GF-D8 (cell line): Measurements from ENCODE around the gene ADGRL3.
"Not testable (repeated sequence)": the region's sequence is repeated elsewhere in the genome, so short reads cannot be mapped to it uniquely, and the experiment has no call there.

Experiments
- DNase-seq: peaks from one replicate; lab custom pipeline; 2025; lab: John Stamatoyannopoulos, UW

ADGRL3 gene

GRCh38 chr4:61205066-61205465, 4.9 kb downstream of the ADGRL3 start:
- DNase-seq, result no peak

DNA sequence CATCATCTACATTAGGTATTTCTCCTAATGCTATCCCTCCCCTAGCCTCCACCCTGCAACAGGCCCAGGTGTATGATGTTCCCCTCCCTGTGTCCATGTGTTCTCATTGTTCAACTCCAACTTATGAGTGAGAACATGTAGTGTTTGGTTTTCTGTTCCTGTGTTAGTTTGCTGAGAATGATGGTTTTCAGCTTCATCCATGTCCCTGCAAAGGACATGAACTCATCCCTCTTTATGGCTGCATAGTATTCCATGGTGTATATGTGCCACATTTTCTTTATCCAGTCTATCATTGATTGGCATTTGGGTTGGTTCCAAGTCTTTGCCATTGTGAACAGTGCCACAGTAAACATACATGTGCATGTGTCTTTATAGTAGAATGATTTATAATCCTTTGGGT, 7.0 kb downstream of the ADGRL3 start:
- DNase-seq, result not testable (repeated sequence)

GRCh38 chr4:61210186-61210939, 10.2 kb downstream of the ADGRL3 start:
- no peak for DNase-seq

- no peak for DNase-seq
Measured at GRCh38 chr4:61211781-61212180, 11.7 kb downstream of the ADGRL3 start.

DNA sequence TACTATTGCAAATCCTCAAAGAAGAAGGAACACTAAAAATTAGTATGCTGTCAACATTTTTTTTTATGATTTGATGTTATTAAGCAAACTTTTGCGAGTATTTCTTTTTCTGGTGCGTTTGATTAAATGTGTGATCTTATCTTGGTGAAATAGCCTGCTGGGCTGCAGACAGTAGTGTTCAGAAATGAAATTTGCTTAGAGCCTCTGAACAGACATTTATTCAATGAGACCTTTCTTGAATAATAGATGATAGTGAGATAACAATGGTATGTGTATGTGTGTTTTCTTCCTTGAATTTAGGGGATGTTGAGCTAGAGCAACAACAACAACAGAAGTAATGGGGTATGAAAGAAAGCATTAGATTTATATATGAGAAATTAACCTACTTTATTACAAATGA, 12.7 kb downstream of the ADGRL3 start:
- no peak for DNase-seq

DNA sequence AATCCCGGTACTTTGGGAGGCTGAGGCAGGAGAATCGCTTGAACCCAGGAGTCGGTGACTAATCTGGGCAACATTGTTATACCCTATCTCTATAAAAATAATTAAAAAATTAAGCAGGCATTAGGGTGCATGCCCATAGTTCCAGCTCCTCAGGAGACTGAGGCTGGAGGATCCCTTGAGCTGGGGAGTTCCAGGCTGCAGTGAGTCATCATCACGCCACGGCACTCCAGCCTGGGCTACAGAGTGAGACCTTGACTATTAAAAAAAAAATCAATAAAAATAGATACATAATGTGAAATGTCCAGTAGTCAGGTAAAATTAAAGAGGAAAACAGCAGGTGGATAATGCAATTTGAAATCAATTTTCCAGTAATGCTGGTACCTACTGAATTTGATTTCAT, 14.6 kb downstream of the ADGRL3 start:
- DNase-seq, result no peak

DNA sequence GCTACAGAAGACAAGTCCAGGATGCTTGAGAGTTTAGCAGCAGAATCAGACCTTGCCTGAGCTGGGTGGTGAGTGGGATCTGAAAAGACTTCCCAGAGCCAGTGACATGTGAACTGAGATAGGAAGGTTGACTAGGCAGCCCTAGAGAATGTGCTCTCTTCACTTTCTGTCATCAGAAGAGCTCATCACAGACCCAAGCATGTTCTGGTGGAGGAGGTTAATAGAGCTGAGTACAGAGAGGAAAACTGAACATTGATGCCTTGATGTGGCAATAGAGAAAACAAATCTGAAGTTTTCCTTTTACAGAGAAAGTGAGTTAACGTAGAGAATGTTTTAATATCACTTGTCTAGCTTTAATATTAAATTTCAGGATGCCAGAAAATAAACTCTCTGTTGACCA, 17.1 kb downstream of the ADGRL3 start:
- DNase-seq, result no peak

DNA sequence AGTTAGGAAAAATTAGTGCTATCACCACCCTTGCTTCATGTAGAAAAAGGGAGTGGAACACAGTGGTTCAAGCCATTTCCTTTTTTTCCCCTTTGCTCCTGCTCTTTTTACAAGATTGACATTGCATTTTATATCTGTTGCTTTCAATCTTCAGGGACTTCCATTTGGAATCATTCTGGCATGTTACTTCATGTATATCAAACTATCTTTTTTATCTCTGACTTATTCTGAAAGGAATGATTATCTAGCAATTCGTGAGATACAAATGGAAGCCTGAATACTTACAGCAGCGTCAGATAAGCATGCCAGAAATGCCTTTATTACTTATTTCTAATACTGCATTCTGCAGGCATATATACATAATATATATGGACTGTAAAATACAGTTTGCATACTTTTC, 20.4 kb downstream of the ADGRL3 start:
- no peak for DNase-seq

- no peak for DNase-seq
Measured at GRCh38 chr4:61223385-61223784, 23.3 kb downstream of the ADGRL3 start.

DNA sequence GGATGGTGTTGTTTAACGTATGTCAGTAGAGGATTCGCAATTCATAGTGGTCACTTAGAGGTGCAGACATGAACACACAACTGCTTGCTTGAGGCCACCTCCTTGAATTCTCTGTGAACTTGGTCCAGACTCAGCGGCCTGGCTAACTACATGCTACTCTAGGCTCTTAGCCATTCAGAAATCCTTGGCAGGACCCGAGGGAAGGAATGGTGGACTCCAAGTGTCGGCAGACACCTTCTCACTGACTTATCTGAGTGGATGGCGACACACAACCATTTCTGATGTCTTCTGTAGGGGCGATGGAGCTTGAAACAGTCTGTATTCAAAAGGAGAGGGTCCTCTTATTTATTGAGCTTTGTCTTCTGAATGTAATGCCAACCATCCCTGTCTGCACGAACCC, 24.4 kb downstream of the ADGRL3 start:
- DNase-seq, result no peak

DNA sequence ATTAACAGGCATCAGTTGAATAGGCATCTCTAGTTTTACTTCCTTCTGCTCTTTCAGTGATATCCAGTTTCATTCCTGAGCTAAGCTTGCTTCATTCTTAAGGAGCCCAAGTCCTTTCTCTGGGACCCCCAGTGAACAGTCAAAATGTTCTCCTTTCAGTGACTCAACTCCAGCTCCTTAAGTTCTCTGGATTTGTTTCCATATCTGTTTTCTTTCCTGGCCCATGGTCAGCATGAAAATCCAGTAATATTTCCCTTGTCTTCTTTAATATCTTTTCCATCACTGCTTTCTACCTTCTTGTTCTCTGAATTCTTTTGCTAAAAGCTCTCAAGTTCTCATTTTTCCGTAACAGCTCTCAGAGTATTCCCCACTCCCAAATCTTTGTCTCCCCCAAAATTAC, 25.5 kb downstream of the ADGRL3 start:
- DNase-seq, result no peak

DNA sequence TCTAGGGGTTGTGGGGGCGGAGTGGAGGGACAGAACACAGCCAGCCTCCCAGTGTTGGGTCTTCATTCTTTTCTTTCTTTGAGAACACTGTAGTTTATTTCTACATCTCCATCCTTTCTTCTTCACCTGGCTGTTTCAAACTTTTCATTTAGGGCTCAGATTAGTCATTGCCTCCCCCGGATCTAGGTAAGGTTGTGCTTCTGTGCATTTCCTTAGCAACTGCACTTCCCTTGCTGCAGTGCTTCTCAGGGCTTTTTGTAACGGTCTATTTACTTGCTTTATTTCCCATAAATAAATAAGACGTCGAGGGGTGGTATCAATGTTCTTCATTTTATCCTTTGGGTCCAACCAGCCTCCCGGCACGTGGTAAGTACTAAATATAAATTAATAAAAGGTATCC, 31.3 kb downstream of the ADGRL3 start:
- DNase-seq, result no peak

DNA sequence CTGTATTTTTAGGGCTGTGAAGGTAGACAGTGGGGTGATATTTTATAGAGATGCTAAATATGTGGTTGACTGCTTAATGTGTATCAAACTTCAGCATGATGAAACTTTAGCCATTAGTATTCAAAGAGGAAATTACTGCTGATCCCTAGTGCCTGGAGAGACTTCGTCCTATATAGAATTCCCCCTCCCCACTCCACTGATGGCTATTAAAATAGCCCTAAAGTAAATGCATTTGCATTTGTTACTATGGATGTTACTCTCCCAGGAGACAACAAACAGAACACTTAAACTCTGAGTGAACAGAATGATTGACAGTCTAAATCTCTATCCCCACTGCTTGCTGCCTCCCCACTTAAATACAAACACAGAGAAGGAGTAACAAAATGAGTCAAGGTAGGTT, 39.1 kb downstream of the ADGRL3 start:
- no peak for DNase-seq

GRCh38 chr4:61243962-61244361, 43.8 kb downstream of the ADGRL3 start:
- DNase-seq, result no peak

DNA sequence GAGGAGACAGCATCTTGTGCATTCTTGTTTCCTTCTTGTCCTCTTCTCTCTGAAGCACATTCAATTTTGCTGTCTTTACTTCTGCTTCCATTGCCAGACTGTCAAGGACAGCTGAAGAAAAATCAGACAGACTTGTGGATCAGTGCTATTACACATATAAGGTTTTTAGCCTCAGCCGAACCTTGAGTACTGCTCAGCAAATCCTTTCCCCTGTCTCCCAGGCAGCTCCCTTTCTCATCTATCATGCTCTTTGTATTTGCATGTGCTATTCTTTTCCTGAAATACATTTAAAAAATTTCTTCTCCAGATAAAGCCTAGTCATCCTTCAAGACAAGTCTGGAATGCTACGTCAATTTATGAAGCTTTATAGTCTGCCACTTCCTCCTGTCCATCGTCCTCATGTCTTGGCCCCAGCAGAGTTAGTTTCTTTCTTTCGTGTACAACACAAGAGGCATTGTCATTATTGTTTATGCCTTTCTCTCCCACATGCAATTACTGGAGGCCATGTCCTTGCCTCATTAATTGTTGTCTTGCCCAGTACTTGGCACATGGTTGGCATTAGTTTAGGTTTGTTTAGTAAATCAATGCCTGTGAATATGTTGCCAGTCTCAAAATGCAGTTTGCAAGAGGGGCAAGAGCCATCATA, 45.1 kb downstream of the ADGRL3 start:
- no peak for DNase-seq

DNA sequence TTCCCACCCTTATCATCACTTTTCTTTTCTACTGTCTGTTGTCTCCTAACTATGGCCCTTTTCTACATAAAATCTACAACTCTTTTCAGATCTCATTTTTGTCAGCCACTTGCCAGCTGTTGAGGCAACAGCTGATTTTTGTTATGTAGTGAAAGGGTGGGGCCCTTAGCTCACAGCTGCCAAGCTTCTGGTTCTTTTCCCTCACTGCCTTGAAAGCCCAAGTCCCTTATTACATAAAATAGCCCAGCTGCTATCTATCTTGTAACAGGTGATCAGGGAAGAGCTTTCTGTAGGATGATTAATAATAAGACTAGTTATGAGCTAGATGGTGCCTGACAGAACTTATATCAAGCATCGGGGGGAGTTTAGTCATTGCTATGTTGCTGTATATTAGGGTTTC, 45.9 kb downstream of the ADGRL3 start:
- no peak for DNase-seq

DNA sequence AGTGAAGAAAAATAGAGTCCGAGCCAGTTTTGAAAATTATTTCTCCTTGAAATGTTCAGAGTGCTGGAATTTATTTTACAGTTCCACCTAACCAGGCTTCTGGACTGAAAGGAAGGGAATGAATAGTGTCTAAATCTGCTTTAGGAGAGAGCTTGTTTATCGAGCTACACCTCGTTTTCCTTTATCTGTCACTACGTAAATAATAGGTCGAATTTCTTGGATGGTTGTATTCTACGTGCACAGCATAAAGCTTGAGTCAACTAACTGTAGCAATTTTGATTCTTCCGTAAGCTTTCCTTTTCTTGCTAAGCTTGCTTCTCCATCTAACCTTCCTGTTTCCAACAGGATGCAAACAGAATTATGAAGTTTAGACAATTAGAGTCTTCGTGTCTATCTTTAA, 48.6 kb downstream of the ADGRL3 start:
- no peak for DNase-seq

DNA sequence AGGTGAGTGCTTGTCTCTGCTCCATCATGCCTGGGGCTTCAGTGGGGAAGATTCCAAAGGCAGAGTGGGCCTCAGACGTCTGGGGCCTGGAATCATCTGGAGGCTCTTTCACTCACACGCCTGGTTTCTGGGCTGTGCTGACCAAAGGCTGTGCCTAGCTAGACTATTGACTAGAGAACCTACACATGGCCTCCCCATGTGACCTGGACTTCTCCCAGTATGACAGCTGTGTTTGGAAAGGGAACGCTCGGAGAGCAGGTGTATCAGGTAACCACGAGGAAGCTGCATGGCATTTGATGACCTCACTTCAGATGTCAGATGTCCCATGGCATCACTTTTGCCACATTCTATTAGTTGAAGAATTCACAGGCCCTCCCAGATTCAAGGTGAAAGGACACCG, 51.0 kb downstream of the ADGRL3 start:
- DNase-seq, result no peak

DNA sequence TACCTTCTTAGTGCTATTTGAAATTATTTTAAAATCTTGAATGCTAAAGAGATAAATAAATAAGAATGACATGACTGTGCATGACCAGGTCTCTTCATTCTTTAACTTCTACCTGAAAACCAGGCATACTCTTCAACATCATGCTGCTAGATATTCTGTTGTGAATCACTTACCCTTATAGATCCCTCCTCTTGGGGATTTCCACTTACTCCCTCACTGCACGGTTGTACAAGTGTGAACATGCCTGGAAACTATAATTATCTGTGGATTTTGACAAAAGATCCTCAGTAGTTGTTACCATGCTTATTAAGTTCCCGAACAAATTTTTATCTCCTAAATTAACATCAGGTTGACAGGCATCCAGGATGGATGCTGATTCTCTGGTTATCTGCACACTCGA, 54.3 kb downstream of the ADGRL3 start:
- no peak for DNase-seq

GRCh38 chr4:61273233-61273632, 73.1 kb downstream of the ADGRL3 start:
- peak; percentile 52 for DNase-seq

DNA sequence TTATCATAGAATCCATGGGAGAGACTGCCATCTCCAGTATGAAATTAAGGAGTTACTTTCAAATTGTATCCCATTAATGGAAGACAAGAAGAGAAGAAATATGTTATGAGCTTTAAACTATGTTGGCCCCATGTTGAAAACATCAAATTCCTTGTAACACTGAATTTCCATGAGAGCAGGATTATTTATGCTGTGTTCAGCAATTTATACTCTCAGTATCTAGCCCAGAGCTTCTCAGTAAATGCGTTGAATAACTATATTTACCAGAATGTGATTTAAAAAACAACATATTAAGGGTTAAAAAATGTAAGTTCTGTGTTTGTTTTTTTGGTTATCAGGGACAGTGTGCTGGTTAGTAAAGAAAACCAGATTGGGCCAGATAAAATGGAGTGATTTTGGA, 74.2 kb downstream of the ADGRL3 start:
- DNase-seq, result no peak

DNA sequence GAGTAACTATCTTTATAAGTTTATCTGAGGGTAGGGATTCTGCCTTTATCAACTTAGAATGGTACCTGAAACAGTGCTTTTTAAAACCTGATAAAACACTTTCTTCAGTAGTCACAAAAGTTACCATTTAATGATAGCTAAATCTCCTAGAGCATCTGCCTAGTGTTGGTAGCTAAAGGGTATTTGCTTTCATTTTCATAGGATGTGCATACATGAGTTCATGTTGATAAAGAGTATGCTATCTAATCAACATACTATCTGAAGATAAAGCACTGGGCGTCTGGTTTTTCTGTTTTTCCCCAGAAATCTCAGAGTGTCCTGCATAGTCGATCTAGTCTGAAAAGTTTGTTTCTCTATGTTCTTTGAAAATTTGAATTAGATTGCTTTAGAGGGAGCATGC, 75.1 kb downstream of the ADGRL3 start:
- DNase-seq, result no peak

DNA sequence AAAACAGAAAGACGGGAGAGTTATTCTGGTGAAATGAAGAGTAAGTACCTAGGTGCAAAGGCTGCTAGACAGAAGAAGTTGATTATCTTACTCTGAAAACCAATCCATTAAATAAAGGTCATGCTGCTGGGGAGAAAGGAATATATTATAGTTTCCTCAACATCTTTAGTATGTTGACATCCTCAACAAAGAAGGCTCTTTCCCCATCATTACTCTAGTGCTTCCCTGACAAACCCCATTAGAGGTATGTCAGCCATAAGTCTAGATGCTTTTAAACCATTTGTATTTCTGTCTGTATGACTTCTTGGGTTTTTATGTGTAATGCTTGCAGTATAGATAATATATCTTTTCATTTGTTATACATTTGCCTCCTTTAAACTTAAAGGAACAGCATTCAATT, 75.9 kb downstream of the ADGRL3 start:
- no peak for DNase-seq
